Lung (tissue), 12 donors: ENCODE measurements around the gene GZMH. TPM values are rescaled to one million over a fixed set of nuclear protein-coding genes. Genes with fewer than 3 reads are reported as not detected.

Source experiments
- ATAC-seq: fragments of 200-7000 bp; cut with Tn5 transposase; one replicate; pipeline ENCODE4 v1.9.1; 2020; ENCODE audit warnings: moderate number of reproducible peaks; ENCODE audit not compliant: insufficient read depth, low FRiP score
- DNase-seq, 3 donors: peaks; one replicate each; pipeline ENCODE4 v3.0.0-alpha.2; 2013 to 2017
- H3K27ac ChIP-seq, 2 donors: one replicate each; pipeline ENCODE4 v1.5.1; 2013; ENCODE audit warnings: mild to moderate bottlenecking in 2 of 2, moderate library complexity in 2 of 2, control low read depth in 1 of 2, inconsistent platforms in 1 of 2, low read depth in 1 of 2, low read length in 1 of 2
- H3K27me3 ChIP-seq, 3 donors: one replicate each; pipeline ENCODE4 v1.5.1; 2013; ENCODE audit warnings: low read length in 2 of 3; ENCODE audit not compliant: control insufficient read depth in 3 of 3, insufficient read depth in 3 of 3
- H3K36me3 ChIP-seq, 4 donors: one replicate each; pipeline ENCODE4 v1.5.1; 2013; ENCODE audit warnings: low read length in 4 of 4, mild to moderate bottlenecking in 1 of 4, moderate library complexity in 1 of 4; ENCODE audit not compliant: control insufficient read depth in 4 of 4, insufficient read depth in 4 of 4
- H3K4me1 ChIP-seq, 5 donors: one replicate each; pipeline ENCODE4 v1.5.1; 2013; ENCODE audit warnings: low read length in 5 of 5, mild to moderate bottlenecking in 2 of 5, moderate library complexity in 1 of 5; ENCODE audit not compliant: control insufficient read depth in 5 of 5, insufficient read depth in 5 of 5
- H3K4me3 ChIP-seq: one replicate; pipeline ENCODE4 v1.5.1; 2013; ENCODE audit warnings: mild to moderate bottlenecking, control low read depth, moderate library complexity
- H3K9ac ChIP-seq, 2 donors: one replicate each; pipeline ENCODE4 v1.5.1; 2013; ENCODE audit warnings: low read length in 2 of 2, control low read depth in 1 of 2; ENCODE audit not compliant: insufficient read depth in 1 of 2
- H3K9me3 ChIP-seq, 4 donors: one replicate each; pipeline ENCODE4 v1.5.1; 2013; ENCODE audit warnings: low read length in 3 of 4, mild to moderate bottlenecking in 1 of 4, moderate library complexity in 1 of 4; ENCODE audit not compliant: control insufficient read depth in 4 of 4, insufficient read depth in 3 of 4
- WGBS, 2 donors: extraction: QIAGEN DNeasy Blood & Tissue Kit; methylation state at CpG; one replicate each; pipeline ENCODE4 v1.1.7; 2013; 5-methylcytosine and 5-hydroxymethylcytosine counted together
- polyA plus RNA-seq, 2 donors: library from polyadenylated mRNA; stranded (reverse); fragments of 200-250 nt; gene quantifications; one replicate each; pipeline ENCODE4 v1.2.1, GENCODE V29; 2013
- total RNA-seq, 2 donors: library from RNA; depleted of rRNA in 1 of 2; stranded (reverse); fragments of >200 nt in 1 of 2; gene quantifications; one replicate each; pipeline ENCODE4 v1.2.1, GENCODE V29; 2014 to 2021
- TF ChIP-seq, protein P1 (sequence below): IDR thresholded peaks from 2 replicates; pipeline ENCODE4 v1.5.1; 2012; ENCODE audit warnings: mild to moderate bottlenecking; ENCODE audit errors: control extremely low read depth, extremely low read depth
- donor health status: control.
- donor health status: control.
- donor health status: Bipolar disorder and iron deficiency.
- donor health status: healthy.
- donor health status: DM: yes; HTN: yes; CAD: no.

The GZMH gene
- total and polyA plus RNA-seq, 4 donors: 1.2 to 3.1 (median 2.9) TPM; not detected in 1

DNA sequence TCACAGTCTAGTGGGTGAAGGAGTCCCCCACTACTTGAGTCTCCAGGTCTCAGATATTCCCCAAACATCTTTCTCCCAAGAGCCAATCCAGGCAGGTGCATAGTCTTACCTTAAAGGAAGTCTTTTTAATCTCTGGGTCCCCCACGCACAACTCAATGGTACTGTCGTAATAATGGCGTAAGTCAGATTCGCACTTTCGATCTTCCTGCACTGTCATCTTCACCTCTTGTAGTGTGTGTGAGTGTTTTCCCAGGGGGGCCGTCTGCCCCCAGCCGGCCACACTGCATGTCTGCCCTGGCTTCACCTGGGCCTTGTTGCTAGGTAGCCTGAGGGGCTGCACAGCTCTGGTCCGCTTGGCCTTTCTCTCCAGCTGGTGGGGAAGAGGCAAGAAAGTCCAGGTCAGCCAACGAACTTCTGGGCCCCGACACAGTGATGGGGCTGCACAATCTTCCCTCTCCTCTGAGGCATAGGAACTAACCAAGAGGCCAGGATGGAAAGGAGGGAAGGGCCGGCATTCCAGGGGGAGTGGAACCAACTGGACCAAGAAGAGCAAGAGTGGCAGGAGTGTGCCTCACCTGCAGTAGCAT is 22.4 kb upstream of the GZMH start:
- H3K9me3 ChIP-seq: peaks cover 0 to 3% (median 0%) of the 10 kb centered on the region in 4 donors
- peaks cover 0 to 10% (median 4%) of the 10 kb centered on the region in 5 donors for H3K4me1 ChIP-seq
- no peaks in the 10 kb centered on the region for H3K27me3 ChIP-seq
- no peak overlapping the region for H3K4me3 ChIP-seq
- TF ChIP-seq, protein P1, sequence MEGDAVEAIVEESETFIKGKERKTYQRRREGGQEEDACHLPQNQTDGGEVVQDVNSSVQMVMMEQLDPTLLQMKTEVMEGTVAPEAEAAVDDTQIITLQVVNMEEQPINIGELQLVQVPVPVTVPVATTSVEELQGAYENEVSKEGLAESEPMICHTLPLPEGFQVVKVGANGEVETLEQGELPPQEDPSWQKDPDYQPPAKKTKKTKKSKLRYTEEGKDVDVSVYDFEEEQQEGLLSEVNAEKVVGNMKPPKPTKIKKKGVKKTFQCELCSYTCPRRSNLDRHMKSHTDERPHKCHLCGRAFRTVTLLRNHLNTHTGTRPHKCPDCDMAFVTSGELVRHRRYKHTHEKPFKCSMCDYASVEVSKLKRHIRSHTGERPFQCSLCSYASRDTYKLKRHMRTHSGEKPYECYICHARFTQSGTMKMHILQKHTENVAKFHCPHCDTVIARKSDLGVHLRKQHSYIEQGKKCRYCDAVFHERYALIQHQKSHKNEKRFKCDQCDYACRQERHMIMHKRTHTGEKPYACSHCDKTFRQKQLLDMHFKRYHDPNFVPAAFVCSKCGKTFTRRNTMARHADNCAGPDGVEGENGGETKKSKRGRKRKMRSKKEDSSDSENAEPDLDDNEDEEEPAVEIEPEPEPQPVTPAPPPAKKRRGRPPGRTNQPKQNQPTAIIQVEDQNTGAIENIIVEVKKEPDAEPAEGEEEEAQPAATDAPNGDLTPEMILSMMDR: no peak
- ATAC-seq: no peak
- no peak overlapping the region for H3K9ac ChIP-seq
- WGBS, 2 donors: 93 to 94% methylated on average over 11 of the region's 11 CpGs
- H3K27ac ChIP-seq: no peak overlapping the region
- DNase-seq: no peak
- H3K36me3 ChIP-seq: no peaks in the 10 kb centered on the region

DNA sequence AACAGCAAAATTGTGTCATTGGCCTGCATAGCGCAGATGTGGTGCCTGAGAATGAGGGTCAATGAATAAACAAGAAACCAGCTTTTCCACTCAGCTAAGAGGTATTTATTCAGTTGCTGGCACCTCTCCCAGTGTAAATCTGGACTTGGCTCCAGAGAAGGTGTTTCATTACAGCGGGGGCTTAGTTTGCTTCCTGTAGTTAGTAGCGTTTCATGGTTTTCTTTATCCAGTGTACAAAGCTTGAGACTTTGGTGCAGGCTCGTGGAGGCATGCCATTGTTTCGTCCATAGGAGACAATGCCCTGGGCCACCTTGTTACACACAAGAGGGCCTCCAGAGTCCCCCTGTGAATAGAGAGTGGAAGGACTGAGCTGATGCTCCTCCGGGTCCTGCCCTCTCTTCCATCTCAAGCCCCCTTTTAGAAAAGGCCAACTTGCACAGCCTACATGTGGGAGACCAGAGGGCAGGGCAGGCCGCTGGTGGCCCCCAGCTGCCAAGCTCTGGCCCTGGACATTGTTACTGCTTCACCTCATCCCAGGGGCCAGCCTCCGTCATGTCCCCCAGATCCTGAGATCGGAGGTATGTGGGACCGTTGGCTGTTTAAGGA is 21.5 kb upstream of the GZMH start:
- H3K36me3 ChIP-seq: no peaks in the 10 kb centered on the region
- 68 to 82% methylated on average over 10 of the region's 10 CpGs for WGBS, 2 donors
- H3K27ac ChIP-seq: no peak overlapping the region
- H3K4me3 ChIP-seq: no peak overlapping the region
- peak; percentile 84 to 95 (median 92) for DNase-seq
- TF ChIP-seq, protein P1: no peak
- no peak overlapping the region for H3K9ac ChIP-seq
- no peak for ATAC-seq
- H3K27me3 ChIP-seq: no peaks in the 10 kb centered on the region
- H3K4me1 ChIP-seq: peaks cover 0 to 10% (median 4%) of the 10 kb centered on the region in 5 donors
- peaks cover 0 to 3% (median 0%) of the 10 kb centered on the region in 4 donors for H3K9me3 ChIP-seq

DNA sequence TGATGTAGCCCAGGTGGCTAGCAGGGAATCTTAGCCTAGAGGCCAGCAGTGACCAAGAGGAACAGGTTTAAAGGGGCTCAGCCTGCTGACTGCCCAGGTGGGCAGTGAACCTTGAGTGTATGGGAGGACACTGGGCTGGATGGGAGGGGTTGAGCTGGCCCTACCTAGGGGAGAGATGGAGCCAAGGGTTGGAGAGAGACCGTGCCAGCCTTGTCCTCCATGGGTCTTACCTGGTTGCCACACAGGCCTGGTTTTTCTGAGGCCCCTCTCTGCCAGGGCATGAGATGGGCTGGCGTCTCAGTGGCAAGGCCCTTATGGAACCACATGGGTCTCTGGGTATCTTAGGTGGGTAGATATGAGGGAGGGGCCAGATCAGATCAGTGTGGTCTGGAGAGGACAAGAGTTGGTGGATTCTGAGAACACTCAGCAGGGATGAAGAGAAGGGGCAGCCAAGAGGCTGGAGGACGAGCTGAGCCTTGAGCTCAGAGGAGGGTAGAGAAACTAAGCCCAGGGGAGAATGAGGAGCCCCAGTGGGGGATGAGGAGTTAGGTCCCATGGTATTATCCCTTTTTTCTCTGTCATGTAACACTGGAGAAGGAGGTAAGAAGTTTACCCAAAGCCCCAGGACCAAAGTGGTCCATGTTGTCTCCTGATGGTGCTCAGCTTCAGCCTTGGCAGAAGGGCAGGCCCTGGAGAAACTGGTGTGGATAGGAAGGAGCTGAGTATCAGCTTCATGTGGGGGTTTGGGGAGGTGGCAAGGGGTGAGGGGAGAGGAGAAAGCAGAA is 20.8 kb upstream of the GZMH start:
- Histone ChIP-seq H3K27me3 (no peaks in the 10 kb centered on the region), H3K9ac (no peak overlapping the region), H3K4me1 (peaks cover 0 to 10% (median 4%) of the 10 kb centered on the region in 5 donors), H3K4me3 (no peak overlapping the region), H3K27ac (no peak overlapping the region), H3K9me3 (peaks cover 0 to 3% (median 0%) of the 10 kb centered on the region in 4 donors), H3K36me3 (no peaks in the 10 kb centered on the region)
- DNase-seq (no peak), ATAC-seq (no peak)
- WGBS, 2 donors: 90 to 92% methylated on average over 3 of the region's 3 CpGs
- TF ChIP-seq, protein P1: no peak
